ENCODE results near the gene NCAM2. TPM values are rescaled to one million over a fixed set of nuclear protein-coding genes. Genes with fewer than 3 reads are reported as not detected.
"Not testable (repeated sequence)": the region's sequence is repeated elsewhere in the genome, so short reads cannot be mapped to it uniquely, and the experiment has no call there.

Gene NCAM2
- total RNA-seq, 1 experiment from 2014 or later = 4.8 TPM

- DNase-seq (ENCODE audit: low spot score) = no peak
These were observed 105.5 kb downstream of the NCAM2 start for GRCh38 chr21:21103692-21104091.

GRCh38 chr21:21109736-21110135 lies 111.5 kb downstream of the NCAM2 start:
- no peak for DNase-seq (ENCODE audit: low spot score)

GRCh38 chr21:21111309-21111920 lies 113.2 kb downstream of the NCAM2 start:
- no peak for DNase-seq (ENCODE audit: low spot score)

- no peak for DNase-seq (ENCODE audit: low spot score)
These were observed 116.3 kb downstream of the NCAM2 start for GRCh38 chr21:21114461-21114860.

GRCh38 chr21:21119091-21119490 lies 120.9 kb downstream of the NCAM2 start:
- DNase-seq (ENCODE audit: low spot score) = no peak

GRCh38 chr21:21122680-21123079 lies 124.5 kb downstream of the NCAM2 start:
- DNase-seq (ENCODE audit: low spot score) = no peak

GRCh38 chr21:21132390-21132789 lies 134.2 kb downstream of the NCAM2 start:
- no peak for DNase-seq (ENCODE audit: low spot score)

GRCh38 chr21:21137986-21138385 lies 139.8 kb downstream of the NCAM2 start:
- peak; percentile 35 for DNase-seq (ENCODE audit: low spot score)

- DNase-seq (ENCODE audit: low spot score) = peak; percentile 84
These were observed 148.6 kb downstream of the NCAM2 start for GRCh38 chr21:21146587-21147373.

- DNase-seq (ENCODE audit: low spot score) = no peak
These were observed 149.2 kb downstream of the NCAM2 start for GRCh38 chr21:21147374-21147745.

GRCh38 chr21:21148009-21148408 lies 149.8 kb downstream of the NCAM2 start:
- no peak for DNase-seq (ENCODE audit: low spot score)

- no peak for DNase-seq (ENCODE audit: low spot score)
These were observed 150.3 kb downstream of the NCAM2 start for GRCh38 chr21:21148514-21148913.

- DNase-seq (ENCODE audit: low spot score) = not testable (repeated sequence)
These were observed 151.2 kb downstream of the NCAM2 start for GRCh38 chr21:21149445-21149844.

- no peak for DNase-seq (ENCODE audit: low spot score)
These were observed 153.0 kb downstream of the NCAM2 start for GRCh38 chr21:21151231-21151630.

- no peak for DNase-seq (ENCODE audit: low spot score)
These were observed 158.2 kb downstream of the NCAM2 start for GRCh38 chr21:21156397-21156796.

- no peak for DNase-seq (ENCODE audit: low spot score)
These were observed 158.7 kb downstream of the NCAM2 start for GRCh38 chr21:21156957-21157356.

- no peak for DNase-seq (ENCODE audit: low spot score)
These were observed 160.2 kb downstream of the NCAM2 start for GRCh38 chr21:21158376-21158918.

- DNase-seq (ENCODE audit: low spot score) = no peak
These were observed 161.2 kb downstream of the NCAM2 start for GRCh38 chr21:21159253-21159899.

GRCh38 chr21:21162786-21163185 lies 164.6 kb downstream of the NCAM2 start:
- no peak for DNase-seq (ENCODE audit: low spot score)

- DNase-seq (ENCODE audit: low spot score) = peak; percentile 50
These were observed 165.7 kb downstream of the NCAM2 start for GRCh38 chr21:21163904-21164303.

- no peak for DNase-seq (ENCODE audit: low spot score)
These were observed 166.9 kb downstream of the NCAM2 start for GRCh38 chr21:21165063-21165645.

- no peak for DNase-seq (ENCODE audit: low spot score)
These were observed 176.5 kb downstream of the NCAM2 start for GRCh38 chr21:21174676-21175075.
